HepG2 (cell line): ENCODE data around the gene PCDHGB1. TPM values are rescaled to one million over a fixed set of nuclear protein-coding genes. Genes with fewer than 3 reads are reported as not detected.
A peak's percentile ranks its signal among the peaks of the same experiment; 100 is the strongest.

Experiments used
- ATAC-seq: fragments of 200-7000 bp; cut with Tn5 transposase; 3 replicates; pipeline ENCODE4 v1.9.1; 2020; ENCODE audit warnings: mild to moderate bottlenecking, moderate library complexity
- BruUV-seq: library from RNA; stranded (reverse); fragments of 400-500 nt; replicated peaks from 2 replicates; lab custom pipeline; 2021; lab: Mats Ljungman, UMichigan
- CTCF ChIA-PET: fragments of 300-600 bp; formaldehyde crosslinking; extraction: SDS; loops from one replicate; lab custom pipeline; 2021; ENCODE audit warnings: low total read pairs, inconsistent platforms, low intra/inter-chr PET ratio; lab: Yijun Ruan, JAX
- POLR2A ChIA-PET: fragments of 350-600 bp; sonication (Branson Sonifier 250); formaldehyde crosslinking; loops from one replicate; lab custom pipeline; 2020; ENCODE audit warnings: antibody characterized with exemption, inconsistent platforms; lab: Yijun Ruan, JAX
- DNase-seq: peaks from one replicate; pipeline ENCODE4 v3.0.0-alpha.2; 2015; ENCODE audit warnings: low spot score
- FAIRE-seq: peaks from 3 replicates; lab custom pipeline; 2011; peaks lifted over from hg19 to GRCh38; lab: Jason Lieb, UNC
- H2AFZ ChIP-seq: one replicate; pipeline ENCODE4 v1.6.1; 2011; ENCODE audit warnings: low read length, inconsistent platforms
- H3K27ac ChIP-seq: fragments of 300-600 bp; 3 replicates; pipeline ENCODE4 v1.8.0; 2011; ENCODE audit warnings: mixed run types, mild to moderate bottlenecking, mixed read lengths, low read length, inconsistent platforms; ENCODE audit not compliant: insufficient read depth; ENCODE audit errors: extremely low read length
- H3K27me3 ChIP-seq, 2 experiments: fragments of 200-600 bp in 1 of 2; 2 replicates in 1 of 2; 3 replicates in 1 of 2; pipeline versions ENCODE4 v1.6.0 to v1.8.0; 2011; ENCODE audit warnings: low read length in 2 of 2, mild to moderate bottlenecking in 2 of 2, moderate library complexity in 2 of 2, inconsistent platforms in 1 of 2; ENCODE audit not compliant: insufficient read depth in 2 of 2, control insufficient read depth in 1 of 2
- H3K36me3 ChIP-seq, 2 experiments: fragments of 200-600 bp in 1 of 2; replicated peaks in 1 of 2; 2 replicates in 1 of 2; 3 replicates in 1 of 2; pipeline versions ENCODE4 v1.5.1 to v1.8.0; 2011; ENCODE audit warnings: low read length in 2 of 2, inconsistent platforms in 1 of 2; ENCODE audit not compliant: insufficient read depth in 2 of 2, control insufficient read depth in 1 of 2
- H3K4me1 ChIP-seq: 2 replicates; pipeline ENCODE4 v1.5.1; 2012; ENCODE audit warnings: low read length, inconsistent platforms; ENCODE audit not compliant: insufficient read depth
- H3K4me2 ChIP-seq: 2 replicates; pipeline ENCODE4 v1.6.0; 2011; ENCODE audit warnings: low read depth, low read length, inconsistent platforms
- H3K4me3 ChIP-seq, 3 experiments: fragments of 200-600 bp in 1 of 3; sonication (generic), shearing (Covaris generic) in 1 of 3; replicated peaks in 1 of 3; 2 replicates each; pipeline ENCODE4 v1.5.1; 2011 to 2016; ENCODE audit warnings: low read length in 3 of 3, inconsistent platforms in 2 of 3, low read depth in 2 of 3, mild to moderate bottlenecking in 2 of 3, control low read depth in 1 of 3, mixed read lengths in 1 of 3; ENCODE audit not compliant: insufficient read depth in 1 of 3
- H3K79me2 ChIP-seq: one replicate; pipeline ENCODE4 v1.6.1; 2011; ENCODE audit warnings: low read length, inconsistent platforms; ENCODE audit not compliant: insufficient read depth
- H3K9ac ChIP-seq: 2 replicates; pipeline ENCODE4 v1.6.0; 2011; ENCODE audit warnings: mild to moderate bottlenecking, low read depth, low read length, inconsistent platforms; ENCODE audit not compliant: insufficient read depth
- H3K9me3 ChIP-seq: 2 replicates; pipeline ENCODE4 v1.5.1; 2012; ENCODE audit warnings: mild to moderate bottlenecking, low read length
- H4K20me1 ChIP-seq: 2 replicates; pipeline ENCODE4 v1.6.0; 2011; ENCODE audit warnings: inconsistent platforms, mild to moderate bottlenecking, low read length, moderate library complexity; ENCODE audit not compliant: insufficient read depth
- GATAD1 ChIP-seq: IDR thresholded peaks from 2 replicates; pipeline ENCODE4 v1.6.1; 2016; ENCODE audit warnings: missing genetic modification reagents, missing compliant biosample characterization
- GTF2F1 ChIP-seq: fragments of 150-350 bp; IDR thresholded peaks from 2 replicates; pipeline ENCODE4 v1.6.1; 2014; ENCODE audit warnings: low read length
- HCFC1 ChIP-seq: fragments of 150-350 bp; IDR thresholded peaks from 2 replicates; pipeline ENCODE4 v1.6.1; 2014; ENCODE audit warnings: low read depth, low read length
- KAT7 ChIP-seq: IDR thresholded peaks from 2 replicates; pipeline ENCODE4 v1.6.1; 2018; ENCODE audit warnings: borderline replicate concordance, missing compliant biosample characterization
- NCOR1 ChIP-seq: fragments of 200-600 bp; sonication (generic); IDR thresholded peaks from 2 replicates; pipeline ENCODE4 v1.7.0; 2017; ENCODE audit warnings: antibody characterized with exemption, low read length, borderline replicate concordance
- NFATC3 ChIP-seq: sonication (generic); formaldehyde crosslinking; IDR thresholded peaks from 2 replicates; pipeline ENCODE4 v1.5.1; 2020; ENCODE audit warnings: mild to moderate bottlenecking, missing genetic modification reagents
- PHF20 ChIP-seq: sonication (generic); formaldehyde crosslinking; IDR thresholded peaks from 2 replicates; pipeline ENCODE4 v1.5.0; 2020; ENCODE audit warnings: mild to moderate bottlenecking, missing genetic modification reagents
- SIN3A ChIP-seq: IDR thresholded peaks from 2 replicates; pipeline ENCODE4 v1.6.1; 2011; ENCODE audit warnings: low read depth, mild to moderate bottlenecking, control low read depth, low read length, borderline replicate concordance
- SIX1 ChIP-seq: sonication (generic); formaldehyde crosslinking; IDR thresholded peaks from 2 replicates; pipeline ENCODE4 v1.4.0; 2020; ENCODE audit warnings: missing genetic modification reagents, borderline replicate concordance
- SRF ChIP-seq: IDR thresholded peaks from 2 replicates; pipeline ENCODE4 v1.6.1; 2011; ENCODE audit warnings: mild to moderate bottlenecking, low read depth, low read length, moderate library complexity
- ZFP36L2 ChIP-seq: sonication (generic); formaldehyde crosslinking; IDR thresholded peaks from 2 replicates; pipeline ENCODE4 v1.4.0; 2020; ENCODE audit warnings: missing genetic modification reagents
- ZNF362 ChIP-seq: sonication (generic); formaldehyde crosslinking; IDR thresholded peaks from 2 replicates; pipeline ENCODE4 v1.4.0; 2020; ENCODE audit warnings: missing genetic modification reagents, mild to moderate bottlenecking, borderline replicate concordance
- ZNF564 ChIP-seq: sonication (generic); formaldehyde crosslinking; IDR thresholded peaks from 2 replicates; pipeline ENCODE4 v1.8.1; 2023; ENCODE audit warnings: mild to moderate bottlenecking, missing genetic modification reagents
- ZNF746 ChIP-seq: sonication (generic); formaldehyde crosslinking; IDR thresholded peaks from 2 replicates; pipeline ENCODE4 v1.8.0; 2022; ENCODE audit warnings: mild to moderate bottlenecking, missing genetic modification reagents
- ZNF782 ChIP-seq: sonication (generic); formaldehyde crosslinking; IDR thresholded peaks from 2 replicates; pipeline ENCODE4 v1.4.0; 2020; ENCODE audit warnings: missing genetic modification reagents, mild to moderate bottlenecking, borderline replicate concordance
- WGBS: methylation state at CpG from one replicate; pipeline ENCODE4 v1.1.6; 2017; ENCODE audit warnings: low lambda C conversion rate; 5-methylcytosine and 5-hydroxymethylcytosine counted together
- in situ Hi-C: cut with HindIII; loops from 2 replicates; pipeline ENCODE4 v1.10.0; 2017; ENCODE audit warnings: low pct_unique_long_range_greater_than_20kb; ENCODE audit not compliant: extremely low pct_ligation_motif_present
- intact Hi-C: fragments of 100-400 bp; cut with micrococcal nuclease; formaldehyde crosslinking; loops from one replicate; pipeline ENCODE4 v1.10.0; 2022; ENCODE audit not compliant: unreplicated experiment
- polyA plus RNA-seq, 8 experiments: library from polyadenylated mRNA; depleted of rRNA in 3 of 8; stranded (reverse) in 7 of 8; unstranded in 1 of 8; fragments of >200 nt; fragmentation: Illumina TruSeq in 4 of 8; extraction: Trizol in 4 of 8; gene quantifications; 2 replicates each; pipeline versions ENCODE4 v1.2.1 to v1.2.3, GENCODE V29; 2011 to 2016; ENCODE audit warnings: low read depth in 4 of 8, missing spikeins in 1 of 8, mixed read lengths in 1 of 8; ENCODE audit not compliant: insufficient read depth in 1 of 8
- total RNA-seq, 5 experiments: library from RNA; depleted of rRNA; stranded (reverse); fragments of >200 nt; fragmentation: Illumina TruSeq; extraction: Trizol; gene quantifications; 2 replicates each; pipeline ENCODE4 v1.2.3, GENCODE V29; 2016; ENCODE audit warnings: low read depth in 1 of 5
- TF ChIP-seq, protein P1 (sequence below): sonication (generic); formaldehyde crosslinking; IDR thresholded peaks from 2 replicates; pipeline ENCODE4 v1.5.1; 2020; ENCODE audit warnings: missing genetic modification reagents, mild to moderate bottlenecking, borderline replicate concordance
- TF ChIP-seq, protein P2 (sequence below): sonication (generic); formaldehyde crosslinking; IDR thresholded peaks from 2 replicates; pipeline ENCODE4 v1.4.0; 2020; ENCODE audit warnings: mild to moderate bottlenecking, missing genetic modification reagents

Gene PCDHGB1
- total and polyA plus RNA-seq, 2 of the 13 experiments (the other 11 are each of a cell fraction or from before 2014, with no cell fraction given), result 1.0 to 2.6 TPM

DNA sequence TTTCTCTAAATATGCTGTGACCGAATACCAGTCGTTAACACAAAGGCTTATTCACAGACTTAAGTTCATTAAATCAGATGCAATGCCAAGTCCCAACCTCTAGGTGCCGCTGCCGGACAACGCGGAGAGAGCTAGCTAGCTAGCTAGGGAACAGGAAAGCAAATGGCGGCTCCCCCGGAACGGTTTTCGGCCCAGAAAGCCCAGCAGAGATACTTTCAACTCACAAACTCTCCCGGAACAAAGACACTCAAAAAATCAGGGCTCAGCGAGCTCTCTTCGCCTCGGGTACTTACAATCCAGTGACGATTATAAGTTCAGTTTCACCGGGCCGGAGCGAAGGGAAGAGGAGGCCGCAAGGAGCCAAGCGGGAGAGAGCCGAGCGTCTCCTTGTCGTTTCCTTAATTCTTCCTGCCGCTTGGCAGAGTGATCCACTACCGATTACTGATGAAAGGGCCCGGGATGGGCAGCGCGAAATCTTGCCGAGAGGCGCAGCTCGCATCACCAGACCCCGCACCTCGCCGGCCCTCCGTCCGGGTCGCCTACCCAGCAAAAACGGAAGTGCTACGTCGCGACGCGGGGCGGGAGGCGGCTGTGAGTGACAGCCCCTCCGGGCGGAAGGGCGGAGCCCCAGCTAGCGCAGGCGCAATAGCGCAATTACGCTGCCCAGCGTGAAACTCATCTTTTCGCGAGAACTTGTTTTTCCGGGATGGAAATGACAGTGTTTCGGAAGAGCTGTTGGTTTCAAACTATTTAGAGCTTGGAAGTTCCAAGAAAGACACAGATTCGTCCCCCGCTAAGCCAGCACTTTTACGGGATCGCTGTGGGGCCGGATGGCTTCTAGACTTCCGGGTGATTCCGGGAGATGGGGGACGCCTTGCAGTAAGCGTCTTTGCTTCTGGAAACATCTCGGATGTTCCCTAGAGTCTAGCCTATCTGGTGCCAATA, 29.4 kb upstream of the PCDHGB1 start, which contains the start of gene TAF7:
TAF7 (minus strand) TSS at position 560 of the 945 bp plus-strand sequence. CDS start 740 bp downstream, outside the sequence.
- H3K9me3 ChIP-seq, result peaks cover 42% of the 10 kb centered on the region
- 2% methylated on average over 40 of the region's 67 CpGs for WGBS
- peak; percentile 71 for FAIRE-seq
- no peak for TF ChIP-seq NCOR1
- no peak for TF ChIP-seq SRF
- peak; percentile 70; the same call in 1 of the 2 replicates for TF ChIP-seq ZNF782 (CRISPR knock-in tag)
- TF ChIP-seq, protein P1, sequence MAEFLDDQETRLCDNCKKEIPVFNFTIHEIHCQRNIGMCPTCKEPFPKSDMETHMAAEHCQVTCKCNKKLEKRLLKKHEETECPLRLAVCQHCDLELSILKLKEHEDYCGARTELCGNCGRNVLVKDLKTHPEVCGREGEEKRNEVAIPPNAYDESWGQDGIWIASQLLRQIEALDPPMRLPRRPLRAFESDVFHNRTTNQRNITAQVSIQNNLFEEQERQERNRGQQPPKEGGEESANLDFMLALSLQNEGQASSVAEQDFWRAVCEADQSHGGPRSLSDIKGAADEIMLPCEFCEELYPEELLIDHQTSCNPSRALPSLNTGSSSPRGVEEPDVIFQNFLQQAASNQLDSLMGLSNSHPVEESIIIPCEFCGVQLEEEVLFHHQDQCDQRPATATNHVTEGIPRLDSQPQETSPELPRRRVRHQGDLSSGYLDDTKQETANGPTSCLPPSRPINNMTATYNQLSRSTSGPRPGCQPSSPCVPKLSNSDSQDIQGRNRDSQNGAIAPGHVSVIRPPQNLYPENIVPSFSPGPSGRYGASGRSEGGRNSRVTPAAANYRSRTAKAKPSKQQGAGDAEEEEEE (CRISPR knock-in tag), result no peak
- peak; percentile 70; the same call in 1 of the 2 replicates for TF ChIP-seq GATAD1 (CRISPR knock-in tag)
- TF ChIP-seq ZFP36L2 (CRISPR knock-in tag), result peak; percentile 24; the same call in 1 of the 2 replicates
- no peak for TF ChIP-seq ZNF564 (CRISPR knock-in tag)
- no peak for TF ChIP-seq SIX1 (CRISPR knock-in tag)
- TF ChIP-seq KAT7 (CRISPR knock-in tag), result peak; percentile 30; the same call in 1 of the 2 replicates
- no peak for TF ChIP-seq ZNF362 (CRISPR knock-in tag)
- TF ChIP-seq PHF20 (CRISPR knock-in tag), result peak; percentile 78
- TF ChIP-seq ZNF746 (CRISPR knock-in tag), result no peak
- TF ChIP-seq SIN3A, result 0 out of 2 replicates have a peak, but pooled peaks have one; percentile 33
- peak; percentile 98 for TF ChIP-seq GTF2F1
- no peak; the same call in 1 of the 2 replicates for TF ChIP-seq HCFC1
- TF ChIP-seq NFATC3 (CRISPR knock-in tag), result no peak
- TF ChIP-seq, protein P2, sequence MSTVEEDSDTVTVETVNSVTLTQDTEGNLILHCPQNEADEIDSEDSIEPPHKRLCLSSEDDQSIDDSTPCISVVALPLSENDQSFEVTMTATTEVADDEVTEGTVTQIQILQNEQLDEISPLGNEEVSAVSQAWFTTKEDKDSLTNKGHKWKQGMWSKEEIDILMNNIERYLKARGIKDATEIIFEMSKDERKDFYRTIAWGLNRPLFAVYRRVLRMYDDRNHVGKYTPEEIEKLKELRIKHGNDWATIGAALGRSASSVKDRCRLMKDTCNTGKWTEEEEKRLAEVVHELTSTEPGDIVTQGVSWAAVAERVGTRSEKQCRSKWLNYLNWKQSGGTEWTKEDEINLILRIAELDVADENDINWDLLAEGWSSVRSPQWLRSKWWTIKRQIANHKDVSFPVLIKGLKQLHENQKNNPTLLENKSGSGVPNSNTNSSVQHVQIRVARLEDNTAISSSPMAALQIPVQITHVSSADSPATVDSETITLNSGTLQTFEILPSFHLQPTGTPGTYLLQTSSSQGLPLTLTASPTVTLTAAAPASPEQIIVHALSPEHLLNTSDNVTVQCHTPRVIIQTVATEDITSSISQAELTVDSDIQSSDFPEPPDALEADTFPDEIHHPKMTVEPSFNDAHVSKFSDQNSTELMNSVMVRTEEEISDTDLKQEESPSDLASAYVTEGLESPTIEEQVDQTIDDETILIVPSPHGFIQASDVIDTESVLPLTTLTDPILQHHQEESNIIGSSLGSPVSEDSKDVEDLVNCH (CRISPR knock-in tag), result peak; percentile 91; the same call in 1 of the 2 replicates

More for the DNA sequence above, 29.4 kb upstream of the PCDHGB1 start, which contains the start of gene TAF7:
- H4K20me1 ChIP-seq, result no peaks in the 10 kb centered on the region
- ChIA-PET POLR2A (interaction anchor here (0.7 to 2.0 kb wide), 20 partner anchors 8 to 610 kb away, joined by 3 to 22 read pairs (median 4); partner anchors contain the start of genes DELE1, DIAPH1, HDAC3 and PCDHB2), CTCF (interaction anchor here (2.2 kb wide), 1 partner anchor 243 kb away, joined by 9 read pairs; no protein-coding TSS in a partner anchor)
- peaks cover 23% of the 10 kb centered on the region for H3K79me2 ChIP-seq
- intact Hi-C loops (no loop called here), in situ Hi-C loops (no loop called here)
- DNase-seq (peak; percentile 89), ATAC-seq (peak; percentile 97)
- H2AFZ ChIP-seq, result peak within 1 kb of the TSS; percentile 98
- H3K9ac ChIP-seq, result peak within 1 kb of the TSS; percentile 95
- H3K36me3 ChIP-seq, result peaks cover 4 to 14% of the 10 kb centered on the region in 2 experiments
- peak within 1 kb of the TSS; percentile 67 to 83 (median 72) for H3K4me3 ChIP-seq
- TSS peak; percentile 75 for BruUV-seq
- H3K4me2 ChIP-seq, result peak within 1 kb of the TSS; percentile 75
- H3K4me1 ChIP-seq, result peaks cover 26% of the 10 kb centered on the region
- H3K27me3 ChIP-seq, result no peaks in the 10 kb centered on the region; a peak in 1 of 5 replicates
- peak within 1 kb of the TSS; percentile 94 for H3K27ac ChIP-seq
